ENCODE measurements around the gene IL1F10.

- no peak for TF ChIP-seq POLR2AphosphoS5 (IDR thresholded peaks at IDR 0.05)
- TF ChIP-seq POLR2A (IDR thresholded peaks at IDR 0.05), result no peak
- TF ChIP-seq CTCF (IDR thresholded peaks at IDR 0.05), result no peak
Observed at GRCh38 chr2:113068249-113068648, 479 bp downstream of the IL1F10 start.
